T-helper 1 cell treated with Interleukin-12 subunit alpha and Interleukin-12 subunit beta and Interleukin-4 antibody, amounts not matched to agents 30 μg/mL and 1 μg/mL, for 36 hours (primary cell): ENCODE measurements around the gene FSD1.
A peak's percentile ranks its signal among the peaks of the same experiment; 100 is the strongest.
"Not testable (repeated sequence)": the region's sequence is repeated elsewhere in the genome, so short reads cannot be mapped to it uniquely, and the experiment has no call there.

ENCODE experiments used
- H3K27ac Mint-ChIP-seq: one replicate; pipeline ENCODE4 v1.8.0; 2021; ENCODE audit warnings: mild to moderate bottlenecking, mixed read lengths
- H3K27me3 Mint-ChIP-seq: one replicate; pipeline ENCODE4 v1.8.0; 2021; ENCODE audit warnings: low read depth, mixed read lengths
- H3K36me3 Mint-ChIP-seq: one replicate; pipeline ENCODE4 v1.8.0; 2021; ENCODE audit warnings: low read depth, mixed read lengths
- H3K4me1 Mint-ChIP-seq: one replicate; pipeline ENCODE4 v1.8.0; 2021; ENCODE audit warnings: low read depth, mixed read lengths
- H3K4me3 Mint-ChIP-seq: one replicate; pipeline ENCODE4 v1.8.0; 2021; ENCODE audit warnings: mild to moderate bottlenecking, moderate library complexity, mixed read lengths
- H3K9me3 Mint-ChIP-seq: one replicate; pipeline ENCODE4 v1.8.0; 2021; ENCODE audit warnings: mixed read lengths

Gene FSD1

GRCh38 chr19:4278010-4278409 is 26.4 kb upstream of the FSD1 start:
- H3K9me3 Mint-ChIP-seq: no peaks in the 10 kb centered on the region
- H3K27ac Mint-ChIP-seq: no peak overlapping the region
- H3K27me3 Mint-ChIP-seq: peaks cover 37% of the 10 kb centered on the region
- peaks cover 2% of the 10 kb centered on the region for H3K4me1 Mint-ChIP-seq
- H3K4me3 Mint-ChIP-seq: no peak overlapping the region
- H3K36me3 Mint-ChIP-seq: no peaks in the 10 kb centered on the region

GRCh38 chr19:4278419-4279266 is 25.8 kb upstream of the FSD1 start, which contains the start of gene SHD:
SHD (plus strand) TSS chr19:4279266; CDS start chr19:4280064, 798 bp downstream.
- H3K27ac Mint-ChIP-seq: no peak within 1 kb of the TSS
- H3K27me3 Mint-ChIP-seq: peaks cover 37% of the 10 kb centered on the region
- H3K36me3 Mint-ChIP-seq: no peaks in the 10 kb centered on the region
- peaks cover 2% of the 10 kb centered on the region for H3K4me1 Mint-ChIP-seq
- H3K9me3 Mint-ChIP-seq: no peaks in the 10 kb centered on the region
- peak within 1 kb of the TSS; percentile 51 for H3K4me3 Mint-ChIP-seq

GRCh38 chr19:4279267-4279529 is 25.2 kb upstream of the FSD1 start:
- H3K27me3 Mint-ChIP-seq: peaks cover 37% of the 10 kb centered on the region
- H3K27ac Mint-ChIP-seq: no peak overlapping the region
- peaks cover 2% of the 10 kb centered on the region for H3K4me1 Mint-ChIP-seq
- no peaks in the 10 kb centered on the region for H3K9me3 Mint-ChIP-seq
- H3K4me3 Mint-ChIP-seq: no peak overlapping the region
- no peaks in the 10 kb centered on the region for H3K36me3 Mint-ChIP-seq

- Mint-ChIP-seq H3K4me1 (peaks cover 2% of the 10 kb centered on the region), H3K4me3 (peak overlapping the region; percentile 51), H3K9me3 (no peaks in the 10 kb centered on the region), H3K27ac (no peak overlapping the region), H3K27me3 (peaks cover 37% of the 10 kb centered on the region), H3K36me3 (no peaks in the 10 kb centered on the region)
Measured at GRCh38 chr19:4279530-4280422, 24.6 kb upstream of the FSD1 start.

GRCh38 chr19:4284176-4284958 is 20.0 kb upstream of the FSD1 start:
- no peaks in the 10 kb centered on the region for H3K9me3 Mint-ChIP-seq
- peaks cover 2% of the 10 kb centered on the region for H3K4me1 Mint-ChIP-seq
- H3K4me3 Mint-ChIP-seq: no peak overlapping the region
- peaks cover 20% of the 10 kb centered on the region for H3K27me3 Mint-ChIP-seq
- no peak overlapping the region for H3K27ac Mint-ChIP-seq
- no peaks in the 10 kb centered on the region for H3K36me3 Mint-ChIP-seq

GRCh38 chr19:4284974-4285373 is 19.4 kb upstream of the FSD1 start:
- Mint-ChIP-seq H3K36me3 (no peaks in the 10 kb centered on the region), H3K27me3 (peaks cover 16% of the 10 kb centered on the region), H3K27ac (no peak overlapping the region), H3K4me1 (no peaks in the 10 kb centered on the region), H3K9me3 (no peaks in the 10 kb centered on the region), H3K4me3 (no peak overlapping the region)

GRCh38 chr19:4286141-4286540 is 18.3 kb upstream of the FSD1 start:
- H3K9me3 Mint-ChIP-seq, H3K4me3 Mint-ChIP-seq, H3K36me3 Mint-ChIP-seq, H3K27ac Mint-ChIP-seq, H3K27me3 Mint-ChIP-seq, H3K4me1 Mint-ChIP-seq: not testable (repeated sequence)

GRCh38 chr19:4288091-4288777 is 16.2 kb upstream of the FSD1 start:
- Mint-ChIP-seq H3K27me3 (no peaks in the 10 kb centered on the region), H3K9me3 (no peaks in the 10 kb centered on the region), H3K4me1 (no peaks in the 10 kb centered on the region), H3K4me3 (no peak overlapping the region), H3K27ac (no peak overlapping the region), H3K36me3 (no peaks in the 10 kb centered on the region)

- Mint-ChIP-seq H3K4me3 (no peak overlapping the region), H3K4me1 (no peaks in the 10 kb centered on the region), H3K27me3 (no peaks in the 10 kb centered on the region), H3K36me3 (peaks cover 2% of the 10 kb centered on the region), H3K9me3 (no peaks in the 10 kb centered on the region), H3K27ac (no peak overlapping the region)
Measured at GRCh38 chr19:4291184-4291732, 13.1 kb upstream of the FSD1 start.

- Mint-ChIP-seq H3K27me3 (no peaks in the 10 kb centered on the region), H3K4me3 (no peak overlapping the region), H3K4me1 (peaks cover 1% of the 10 kb centered on the region), H3K9me3 (no peaks in the 10 kb centered on the region), H3K27ac (no peak overlapping the region), H3K36me3 (peaks cover 2% of the 10 kb centered on the region)
Measured at GRCh38 chr19:4292515-4292914, 11.9 kb upstream of the FSD1 start.

GRCh38 chr19:4294389-4294788 is 10.0 kb upstream of the FSD1 start:
- H3K4me3 Mint-ChIP-seq: no peak overlapping the region
- H3K4me1 Mint-ChIP-seq: peaks cover 4% of the 10 kb centered on the region
- H3K27me3 Mint-ChIP-seq: no peaks in the 10 kb centered on the region
- no peaks in the 10 kb centered on the region for H3K9me3 Mint-ChIP-seq
- H3K27ac Mint-ChIP-seq: no peak overlapping the region
- peaks cover 4% of the 10 kb centered on the region for H3K36me3 Mint-ChIP-seq

GRCh38 chr19:4295972-4296771 is 8.2 kb upstream of the FSD1 start:
- Mint-ChIP-seq H3K36me3 (peaks cover 7% of the 10 kb centered on the region), H3K4me3 (no peak overlapping the region), H3K27me3 (no peaks in the 10 kb centered on the region), H3K4me1 (peaks cover 8% of the 10 kb centered on the region), H3K27ac (no peak overlapping the region), H3K9me3 (no peaks in the 10 kb centered on the region)
